Left lobe of liver (tissue), 2 donors: ENCODE data around the gene LDLRAD4. TPM values are rescaled to one million over a fixed set of nuclear protein-coding genes. Genes with fewer than 3 reads are reported as not detected.
A peak's percentile ranks its signal among the peaks of the same experiment; 100 is the strongest.
"Not testable (repeated sequence)": the region's sequence is repeated elsewhere in the genome, so short reads cannot be mapped to it uniquely, and the experiment has no call there.

Source experiments
- ATAC-seq: fragments of 200-7000 bp; cut with Tn5 transposase; one replicate; pipeline ENCODE4 v1.9.1; 2020; ENCODE audit warnings: mild to moderate bottlenecking, moderate library complexity
- DNase-seq: peaks from one replicate; pipeline ENCODE4 v3.0.0-alpha.2; 2020; ENCODE audit warnings: low spot score
- total RNA-seq: library from RNA; stranded (reverse); gene quantifications from one replicate; pipeline ENCODE4 v1.2.1, GENCODE V29; 2021
- donor health status: DM: no; HTN: no; CAD: no; lungs with moderate emphysema.
- donor health status: DM: no; HTN: yes; CAD: no.

Gene LDLRAD4
- total RNA-seq, 1 donor from 2014 or later: 41.9 TPM

DNA sequence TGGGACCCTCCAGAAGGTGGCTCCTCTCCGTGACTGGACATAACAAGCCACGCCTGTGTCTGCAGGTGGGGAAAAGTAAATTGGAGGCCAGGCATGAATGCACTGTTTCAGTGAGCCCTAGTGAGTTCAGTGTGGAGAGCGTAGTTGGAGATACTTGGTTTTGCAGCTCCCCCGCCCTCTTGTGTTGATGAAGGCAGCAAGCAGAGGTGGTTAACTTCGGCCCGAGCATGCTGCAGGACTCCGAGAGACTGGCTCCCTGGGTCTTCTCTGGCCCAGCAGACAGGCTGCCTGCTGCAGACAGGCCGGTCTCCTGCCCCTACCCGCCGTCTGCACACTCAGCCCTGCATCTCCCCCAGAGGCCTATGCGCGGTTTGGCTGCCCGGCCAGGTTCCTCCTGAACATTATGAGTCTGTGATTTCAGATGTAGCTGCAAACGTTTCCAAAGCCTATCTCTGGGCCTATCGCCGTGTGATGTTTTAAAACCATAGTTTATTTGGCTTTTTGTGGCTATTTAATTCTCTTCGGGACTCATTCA lies 102.4 kb downstream of the LDLRAD4 start:
- DNase-seq: no peak
- ATAC-seq: no peak

DNA sequence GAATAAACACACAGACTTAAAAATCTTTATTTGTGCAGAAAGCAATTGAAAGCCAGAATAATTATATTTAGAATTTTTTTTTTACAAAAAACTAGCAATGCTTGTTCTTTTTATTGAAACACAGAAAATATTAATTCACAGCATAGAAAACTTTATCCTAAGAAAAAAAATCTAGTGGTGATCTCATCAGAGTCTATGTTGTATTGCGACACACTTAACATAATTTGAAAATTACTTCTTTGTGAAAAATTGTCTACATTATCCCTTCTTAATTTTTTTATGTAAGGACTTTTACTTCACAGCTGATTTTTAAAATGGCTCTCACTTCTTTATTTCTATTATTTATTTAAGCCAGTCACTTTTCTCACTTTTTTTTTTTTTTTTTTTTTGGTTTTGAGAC lies 103.4 kb downstream of the LDLRAD4 start:
- ATAC-seq: no peak

DNA sequence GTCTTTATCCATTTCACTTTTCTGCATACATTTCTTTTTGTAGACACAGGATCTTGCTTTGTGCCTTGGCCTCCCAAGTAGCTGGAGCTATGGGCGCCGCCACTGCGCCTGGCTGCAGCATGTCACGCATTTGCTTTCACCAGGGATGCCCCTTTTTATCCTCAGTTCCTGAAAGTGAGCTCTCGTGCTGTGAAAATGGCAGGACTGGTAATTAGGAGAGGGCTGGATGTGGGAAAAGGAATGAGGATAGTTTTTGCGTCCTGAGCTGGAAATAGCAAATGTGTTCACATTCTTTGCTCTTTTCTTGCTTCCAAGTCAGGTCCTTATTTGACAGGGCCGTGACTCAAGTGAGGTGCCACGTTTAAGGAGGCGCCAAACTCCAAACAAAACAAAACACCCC lies 104.6 kb downstream of the LDLRAD4 start:
- ATAC-seq (no peak), DNase-seq (no peak)

More for the DNA sequence above, 103.4 kb downstream of the LDLRAD4 start:
- DNase-seq: no peak

DNA sequence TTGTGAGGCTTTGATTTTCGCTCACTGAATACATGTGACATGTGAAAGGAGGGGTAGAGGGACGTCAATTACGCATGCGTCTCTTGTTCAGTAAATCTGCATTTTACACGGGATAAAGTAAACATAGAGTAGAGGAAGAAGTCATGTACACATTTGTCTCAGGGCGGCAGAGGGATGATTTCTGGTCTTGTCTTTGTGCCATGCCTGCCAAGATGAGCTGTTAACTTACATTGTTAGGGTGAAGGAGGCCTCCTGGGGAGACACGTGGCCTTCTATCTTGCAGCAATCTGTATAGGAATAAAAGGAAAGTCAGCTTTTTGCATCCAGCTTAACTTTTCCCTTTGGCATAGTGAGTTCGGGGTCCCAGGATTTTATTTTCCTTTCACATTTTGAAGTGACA lies 106.3 kb downstream of the LDLRAD4 start:
- DNase-seq: no peak

DNA sequence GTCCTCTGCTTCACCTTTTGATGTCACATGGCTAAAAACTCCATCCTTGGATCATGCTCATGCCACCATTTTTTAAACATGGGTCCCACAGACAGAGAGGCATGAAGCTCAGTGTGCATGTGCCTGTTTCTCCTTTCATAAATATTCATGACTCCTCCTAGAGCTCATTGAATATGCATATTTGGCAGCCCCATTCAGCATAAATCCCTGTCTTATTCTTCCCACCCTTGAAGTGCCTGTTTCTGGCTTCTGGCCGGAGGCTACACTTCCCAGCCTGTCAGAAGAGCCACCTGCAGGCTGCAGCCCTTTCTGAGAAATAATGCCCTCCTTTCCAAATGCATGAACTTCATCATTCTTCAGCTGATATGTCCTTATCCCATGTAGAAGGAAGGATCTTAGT lies 109.7 kb downstream of the LDLRAD4 start:
- DNase-seq (no peak), ATAC-seq (no peak)

More for the DNA sequence above, 106.3 kb downstream of the LDLRAD4 start:
- ATAC-seq: no peak

DNA sequence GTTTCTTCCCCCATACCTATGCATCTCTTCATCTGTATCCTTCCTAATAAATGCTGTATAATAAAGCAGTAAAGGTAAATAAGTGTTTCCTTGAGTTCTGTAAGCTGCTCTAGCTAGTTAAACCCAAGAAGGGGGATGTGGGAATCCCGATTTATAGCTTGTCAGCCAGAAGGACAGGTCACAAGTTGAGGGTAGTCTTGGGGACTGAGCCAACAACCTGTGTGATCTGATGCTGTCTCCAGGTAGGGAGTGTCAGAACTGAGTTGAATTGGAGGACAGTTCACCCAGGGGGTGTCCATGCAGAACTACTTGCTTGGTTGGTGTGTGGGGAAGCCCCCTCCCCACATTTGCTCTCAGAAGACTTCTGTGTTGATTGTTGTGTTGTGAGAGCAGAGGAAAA lies 112.4 kb downstream of the LDLRAD4 start:
- ATAC-seq (no peak), DNase-seq (no peak)

DNA sequence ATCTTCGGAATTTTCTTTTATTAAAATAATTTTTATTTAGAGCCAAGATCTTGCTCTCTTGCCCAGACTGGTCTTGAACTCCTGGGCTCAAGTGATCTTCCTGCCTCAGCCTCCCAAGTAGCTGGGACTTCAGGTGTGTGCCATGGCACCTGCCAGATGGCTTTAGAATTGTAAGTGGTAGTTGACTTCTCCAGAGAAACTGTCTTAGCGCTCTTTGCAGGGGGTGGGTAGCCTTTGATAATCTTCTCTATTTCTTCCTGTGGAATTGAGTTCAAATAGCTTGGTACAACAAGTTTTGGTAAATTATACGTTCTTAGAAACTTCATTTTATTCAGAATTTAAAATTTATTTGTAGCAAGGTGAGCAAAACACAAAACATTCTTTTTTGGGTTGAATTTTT lies 113.3 kb downstream of the LDLRAD4 start:
- DNase-seq (no peak), ATAC-seq (no peak)

DNA sequence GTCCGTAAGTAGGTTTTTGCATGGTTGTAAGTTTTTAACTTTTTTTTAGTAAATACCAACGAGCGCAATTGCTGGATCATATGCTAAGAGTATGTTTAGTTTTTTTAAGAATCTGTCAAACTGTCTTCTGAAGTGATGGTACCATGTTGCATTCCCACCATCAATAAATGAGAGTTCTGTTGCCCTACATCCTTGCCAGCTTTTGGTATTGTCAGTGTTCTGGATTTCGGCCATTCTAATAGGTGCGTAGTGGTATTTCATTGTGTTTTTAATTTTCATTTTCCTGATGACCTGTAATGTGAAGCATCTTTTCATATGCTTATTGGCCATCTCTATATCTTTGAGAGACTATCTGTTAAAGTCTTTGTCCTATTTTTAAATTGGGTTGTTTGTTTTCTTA lies 114.3 kb downstream of the LDLRAD4 start:
- no peak for ATAC-seq
- DNase-seq: no peak

DNA sequence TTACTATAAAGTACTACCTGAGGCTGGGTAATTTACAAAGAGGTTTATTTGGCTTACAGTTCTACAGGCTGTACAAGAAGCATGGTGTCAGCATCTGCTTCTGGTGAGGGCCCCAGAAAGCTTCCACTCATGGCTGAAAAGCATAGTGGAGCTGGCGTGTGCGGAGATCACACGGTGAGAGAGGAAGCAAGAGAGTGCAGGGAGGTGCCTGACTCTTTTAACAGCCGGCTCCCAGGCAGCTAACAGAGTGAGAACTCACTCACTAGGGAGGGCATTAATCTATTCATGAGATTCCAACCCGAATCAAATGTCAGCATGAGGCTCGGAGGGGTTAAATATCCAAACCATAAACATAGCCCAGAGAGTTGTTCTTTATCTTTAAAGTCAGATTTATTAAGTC lies 117.3 kb downstream of the LDLRAD4 start:
- ATAC-seq: no peak
- no peak for DNase-seq

DNA sequence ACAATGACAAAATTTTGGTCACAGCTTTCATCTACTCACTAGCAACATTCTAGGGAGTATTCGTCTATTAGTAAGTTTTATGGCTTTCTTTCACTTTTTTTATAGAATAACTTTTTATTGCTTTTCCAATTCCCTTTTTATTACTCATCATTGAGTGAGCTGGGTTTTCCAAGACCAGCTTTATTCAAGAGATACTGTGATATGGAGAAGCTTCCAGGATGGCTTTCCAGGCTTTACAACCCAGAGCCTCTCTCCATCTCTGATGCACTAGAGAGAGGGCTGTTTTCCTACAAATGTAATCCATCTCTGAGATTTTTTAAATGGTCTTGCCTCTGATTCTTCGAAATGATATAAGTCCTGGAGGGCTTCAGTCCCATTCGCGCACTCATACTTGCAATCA lies 118.3 kb downstream of the LDLRAD4 start:
- ATAC-seq (peak; percentile 5), DNase-seq (no peak)

DNA sequence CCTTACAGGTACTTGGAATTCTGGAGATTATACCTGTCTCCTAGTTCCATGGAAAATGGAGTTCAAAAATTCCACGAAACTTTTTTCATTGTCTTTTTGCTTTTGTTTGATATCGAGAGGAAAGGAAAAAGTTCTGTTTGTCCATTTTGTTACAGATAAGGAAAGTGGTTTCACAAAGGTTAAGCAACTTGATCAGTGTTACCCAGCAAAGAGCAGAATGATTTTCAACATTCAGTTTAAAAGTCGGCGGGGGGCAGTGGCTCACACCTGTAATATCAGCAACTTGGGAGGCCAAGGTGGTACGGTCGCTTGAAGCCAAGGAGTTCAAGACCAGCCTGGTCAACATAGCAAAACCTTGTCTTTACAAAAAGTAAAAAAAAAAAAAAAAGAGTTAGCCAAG lies 118.8 kb downstream of the LDLRAD4 start:
- DNase-seq (no peak), ATAC-seq (peak; percentile 51)

DNA sequence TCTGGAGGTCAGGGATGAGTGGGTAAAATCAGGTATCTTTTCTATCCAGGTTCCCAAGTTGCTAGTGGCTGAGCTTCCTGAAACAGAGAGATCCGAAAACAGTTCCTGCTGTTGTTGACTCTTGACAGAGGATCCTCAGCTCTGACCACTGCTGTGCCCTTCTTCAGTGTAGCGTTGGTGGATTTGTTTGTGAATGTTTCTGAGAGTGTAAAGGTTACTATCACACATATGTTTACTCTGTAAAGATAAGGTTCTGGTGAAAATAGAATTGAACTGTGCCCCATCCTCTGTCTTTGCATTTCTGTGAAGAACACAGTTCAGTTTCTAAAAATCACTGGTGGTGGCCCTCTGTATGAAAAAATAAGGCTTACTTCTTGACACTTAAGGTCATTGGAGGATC lies 119.8 kb downstream of the LDLRAD4 start:
- ATAC-seq: peak; percentile 95
- DNase-seq: peak; percentile 65

DNA sequence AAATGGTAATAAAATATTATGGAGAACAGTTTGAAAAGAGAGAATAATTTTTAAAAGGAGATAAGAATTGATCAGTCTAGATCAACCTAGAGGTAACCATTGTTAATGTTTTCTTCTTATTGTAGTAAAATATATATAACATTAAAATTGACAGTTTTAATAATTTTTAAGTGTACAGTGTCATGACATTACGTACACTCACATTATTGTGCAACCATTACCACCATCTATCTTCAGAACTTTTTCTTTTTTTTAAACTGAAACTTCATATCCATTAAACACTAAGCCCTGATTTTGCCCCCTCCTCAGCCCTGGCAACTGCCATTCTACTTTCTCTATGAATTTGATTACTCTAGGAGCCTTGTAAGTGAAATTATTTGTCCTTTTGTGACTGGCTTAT lies 121.1 kb downstream of the LDLRAD4 start:
- DNase-seq (no peak), ATAC-seq (no peak)

DNA sequence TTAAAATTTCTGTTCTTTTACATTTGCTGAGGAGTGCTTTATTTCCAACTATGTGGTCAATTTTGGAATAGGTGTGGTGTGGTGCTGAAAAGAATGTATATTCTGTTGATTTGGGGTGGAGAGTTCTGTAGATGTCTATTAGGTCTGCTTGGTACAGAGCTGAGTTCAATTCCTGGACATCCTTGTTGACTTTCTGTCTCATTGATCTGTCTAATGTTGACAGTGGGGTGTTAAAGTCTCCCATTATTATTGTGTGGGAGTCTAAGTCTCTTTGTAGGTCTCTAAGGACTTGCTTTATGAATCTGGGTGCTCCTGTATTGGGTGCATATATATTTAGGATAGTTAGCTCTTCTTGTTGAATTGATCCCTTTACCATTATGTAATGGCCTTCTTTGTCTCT lies 127.9 kb downstream of the LDLRAD4 start:
- not testable (repeated sequence) for DNase-seq, ATAC-seq

DNA sequence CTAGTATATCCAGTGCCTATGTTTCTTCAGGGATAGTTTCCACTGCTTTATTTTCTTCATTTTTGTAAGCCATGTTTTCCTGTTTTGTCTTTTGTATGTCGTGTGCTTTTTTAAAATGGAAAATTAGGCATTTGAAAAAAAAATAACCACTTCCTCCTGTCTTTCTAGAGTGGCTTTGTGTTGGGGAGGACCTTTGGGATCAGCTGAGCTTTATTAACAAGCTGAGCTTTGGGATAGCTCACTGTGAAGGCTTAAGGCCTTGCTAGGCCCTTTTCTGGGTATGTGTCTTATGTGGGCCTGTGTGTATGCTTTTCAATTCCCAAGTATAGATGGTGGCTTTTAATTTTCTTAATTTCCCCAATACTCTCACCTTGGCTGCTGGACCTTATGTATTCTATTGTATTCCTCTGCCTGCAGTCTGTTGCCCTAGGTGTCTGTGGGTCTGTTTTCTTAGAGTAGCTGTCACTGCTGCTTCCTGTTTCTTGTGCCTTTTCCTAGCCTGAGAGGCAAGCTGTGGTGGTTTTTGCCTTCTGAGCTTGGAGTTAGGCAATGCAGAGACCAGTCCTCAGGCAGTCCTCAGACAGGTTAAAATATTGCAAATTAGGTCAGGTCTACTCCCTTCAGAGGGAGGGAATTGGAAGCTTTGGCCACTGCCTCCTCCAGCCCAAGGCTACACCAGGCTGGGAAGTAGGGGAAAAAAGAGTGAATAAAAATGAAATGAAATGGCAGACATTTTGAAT lies 134.7 kb downstream of the LDLRAD4 start:
- DNase-seq (no peak), ATAC-seq (peak; percentile 87)

DNA sequence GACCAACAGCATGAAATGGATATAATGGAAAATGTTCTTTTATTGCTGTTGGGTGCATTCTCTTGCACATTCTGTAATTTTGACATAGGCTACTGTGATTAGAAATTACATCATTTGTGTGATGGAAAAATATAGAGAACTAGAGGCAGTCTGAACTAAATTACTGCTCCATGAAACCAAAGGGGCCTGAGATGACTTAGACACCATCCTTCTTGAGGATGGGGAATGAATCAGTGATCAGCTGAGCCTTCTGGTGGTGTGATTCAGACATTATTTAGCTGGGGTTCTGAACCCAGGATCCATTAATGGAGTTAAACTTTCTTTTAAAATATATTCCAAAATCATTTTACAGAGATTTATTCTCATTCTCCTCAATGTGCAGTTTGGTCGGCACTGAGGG lies 135.8 kb downstream of the LDLRAD4 start:
- ATAC-seq: no peak
- no peak for DNase-seq

DNA sequence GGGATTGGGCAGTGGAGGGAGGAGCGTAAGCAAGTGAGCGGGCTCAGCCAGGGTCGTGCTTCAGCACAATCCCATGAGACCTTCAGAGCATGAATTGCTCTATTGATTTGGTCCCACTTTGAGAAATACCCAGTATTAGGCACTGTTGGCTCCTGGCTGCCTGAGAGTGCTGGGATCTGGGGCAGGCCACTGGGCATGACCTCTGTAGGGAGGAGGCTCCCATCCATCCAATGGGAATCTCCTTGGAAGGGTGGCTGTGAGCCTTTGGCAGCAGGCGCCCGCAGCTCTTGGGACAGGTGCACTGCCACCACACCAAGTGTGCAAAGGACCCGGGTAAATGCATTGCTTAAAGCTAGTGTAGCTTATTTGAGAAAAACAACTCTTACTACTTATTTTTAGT lies 137.5 kb downstream of the LDLRAD4 start:
- ATAC-seq (peak; percentile 80), DNase-seq (no peak)

DNA sequence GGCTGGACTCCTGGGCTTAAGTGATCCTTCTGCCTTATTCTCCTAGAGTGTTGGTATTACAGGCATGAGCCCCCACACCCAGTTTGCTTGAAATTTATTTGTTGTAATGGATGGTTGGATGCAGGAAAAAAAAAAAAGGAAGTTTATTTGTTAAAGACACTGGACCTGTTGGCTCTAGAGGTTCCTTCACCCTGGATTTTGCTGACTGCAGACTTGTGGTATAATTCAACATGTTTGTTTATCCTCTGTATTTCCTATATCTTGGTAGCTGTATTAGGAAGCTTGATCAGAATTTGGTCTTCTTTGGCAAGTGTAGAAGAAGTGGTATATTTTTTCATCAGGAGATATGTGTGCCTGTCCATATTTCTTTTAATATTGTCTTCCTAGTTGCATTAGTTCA lies 138.7 kb downstream of the LDLRAD4 start:
- no peak for DNase-seq
- ATAC-seq: no peak

DNA sequence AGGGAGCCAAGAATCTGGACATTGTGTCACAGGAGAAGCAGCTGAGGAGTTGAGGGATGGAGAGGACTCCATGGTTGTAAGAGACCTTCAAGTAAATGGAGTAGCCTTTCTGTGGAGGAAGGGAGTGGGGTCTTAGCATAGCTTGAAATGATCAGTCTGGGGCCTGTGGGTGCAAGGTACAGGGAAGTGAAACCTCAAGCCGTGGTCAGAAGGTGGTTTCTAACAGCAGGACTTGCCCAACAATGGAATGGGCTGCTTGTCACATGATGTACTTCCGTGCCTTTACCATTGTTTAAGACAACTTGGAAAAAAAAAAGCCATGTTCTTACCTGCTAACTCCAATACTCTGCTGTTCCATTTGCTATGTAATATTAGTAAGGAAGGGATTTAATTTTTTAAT lies 140.7 kb downstream of the LDLRAD4 start:
- ATAC-seq (no peak), DNase-seq (no peak)

DNA sequence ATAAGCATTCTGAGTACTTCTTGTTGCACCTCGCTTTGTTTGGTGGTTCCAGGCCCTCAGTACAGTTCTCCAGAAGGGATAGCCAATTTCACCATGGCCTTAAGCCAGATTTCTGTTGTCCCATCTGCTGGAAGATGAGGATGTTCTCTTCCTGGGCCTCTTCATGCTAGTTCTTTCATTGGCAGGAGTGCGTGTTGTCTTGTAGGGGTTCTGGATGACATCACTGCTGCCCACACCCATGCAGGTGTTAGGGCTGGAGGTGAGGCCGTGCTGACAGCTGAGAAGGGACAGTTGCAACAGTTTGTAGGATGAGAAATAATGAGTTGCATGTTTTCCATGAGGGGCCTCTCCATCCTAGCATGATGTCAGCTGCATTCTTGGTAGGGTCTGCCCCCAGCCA lies 142.9 kb downstream of the LDLRAD4 start:
- no peak for ATAC-seq
- no peak for DNase-seq

DNA sequence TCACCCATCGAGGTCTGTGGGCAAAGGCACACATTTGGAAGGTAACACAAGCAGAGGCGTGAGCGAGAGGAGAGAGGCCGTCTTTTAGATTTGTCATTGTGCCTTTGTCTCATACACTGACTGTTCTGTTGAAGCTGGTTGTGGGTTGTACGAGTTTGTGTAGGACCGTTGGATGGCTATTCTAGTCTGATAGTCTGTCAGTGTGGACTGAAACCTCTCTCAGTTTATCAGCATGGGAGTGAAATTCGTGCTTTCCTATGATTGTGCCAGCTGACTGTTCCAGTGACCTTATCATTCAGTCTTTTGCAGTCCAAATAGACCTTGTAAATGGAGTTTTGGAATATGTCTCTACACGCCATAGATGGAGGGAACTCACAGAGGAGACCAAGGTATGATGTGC lies 143.5 kb downstream of the LDLRAD4 start:
- peak; percentile 24 for ATAC-seq
- DNase-seq: peak; percentile 18

DNA sequence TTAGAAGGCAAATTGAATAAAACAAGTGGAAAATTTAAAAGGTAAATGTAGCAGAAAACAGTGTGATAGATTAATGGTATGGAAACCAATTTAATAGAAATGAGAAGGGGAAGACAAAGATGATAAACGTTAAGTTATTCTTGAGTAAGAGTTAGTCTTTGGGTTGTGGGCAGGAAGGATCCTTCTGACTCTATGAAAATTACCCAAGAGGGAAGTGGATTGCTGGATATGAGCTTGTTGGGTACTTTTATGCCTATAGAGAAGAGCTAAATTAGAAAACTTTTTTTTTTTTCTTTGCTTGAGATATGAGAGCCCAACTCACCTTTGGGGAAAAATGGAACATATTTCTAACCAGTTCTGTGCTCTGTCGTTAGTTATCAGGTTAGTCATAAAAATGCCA lies 144.0 kb downstream of the LDLRAD4 start:
- no peak for ATAC-seq

DNA sequence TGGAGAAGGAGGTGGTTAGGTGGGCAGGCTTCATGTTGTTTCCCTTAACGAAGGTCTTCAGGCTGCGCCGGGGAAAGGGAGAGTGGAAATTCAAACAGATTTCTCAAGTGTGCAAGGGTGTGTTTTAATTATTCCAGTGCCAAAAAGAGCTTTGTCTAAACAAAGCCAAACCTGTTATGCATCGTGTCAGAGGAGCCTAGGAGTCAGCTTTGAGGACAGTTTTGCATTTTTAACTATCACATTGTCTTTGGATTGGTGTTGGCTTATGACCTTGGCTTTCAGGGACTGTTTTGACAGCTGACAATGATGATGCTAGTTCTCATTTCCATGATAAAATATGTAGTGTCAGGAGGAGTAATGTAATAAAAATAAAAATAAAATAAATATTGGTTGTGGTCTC lies 144.8 kb downstream of the LDLRAD4 start:
- DNase-seq (no peak), ATAC-seq (no peak)

More for the DNA sequence above, 144.0 kb downstream of the LDLRAD4 start:
- DNase-seq: no peak
